MM.1S (cell line): ENCODE data around the gene YJEFN3.

Source experiments
- DNase-seq: peaks from one replicate; pipeline ENCODE4 v3.0.0-alpha.2; 2015
- H2AFZ ChIP-seq: fragments of 300-600 bp; sonication (generic); 2 replicates; pipeline ENCODE4 v1.6.0; 2016; ENCODE audit warnings: antibody characterized with exemption, low read length
- H3F3A ChIP-seq: fragments of 300-600 bp; sonication (generic); 2 replicates; pipeline ENCODE4 v1.6.1; 2016; ENCODE audit warnings: mild to moderate bottlenecking, antibody characterized with exemption, low read length, moderate library complexity, mixed read lengths; ENCODE audit not compliant: insufficient read depth
- H3K27ac ChIP-seq: fragments of 300-600 bp; sonication (generic); 2 replicates; pipeline ENCODE4 v1.5.1; 2016; ENCODE audit warnings: mild to moderate bottlenecking, low read length
- H3K27me3 ChIP-seq: fragments of 300-600 bp; sonication (generic); replicated peaks from 2 replicates; pipeline ENCODE4 v1.6.0; 2016; ENCODE audit warnings: low read length; ENCODE audit not compliant: insufficient read depth
- H3K36me3 ChIP-seq: fragments of 300-600 bp; sonication (generic); replicated peaks from 2 replicates; pipeline ENCODE4 v1.6.1; 2016; ENCODE audit warnings: mild to moderate bottlenecking, low read length, mixed read lengths; ENCODE audit not compliant: insufficient read depth
- H3K4me1 ChIP-seq: fragments of 300-600 bp; sonication (generic); 2 replicates; pipeline ENCODE4 v1.6.1; 2016; ENCODE audit warnings: low read length, mixed read lengths
- H3K4me2 ChIP-seq: fragments of 300-600 bp; sonication (generic); 2 replicates; pipeline ENCODE4 v1.6.0; 2016; ENCODE audit warnings: low read depth, low read length
- H3K4me3 ChIP-seq: fragments of 300-600 bp; sonication (generic); 2 replicates; pipeline ENCODE4 v1.5.1; 2016; ENCODE audit warnings: low read length, mixed read lengths
- H3K79me2 ChIP-seq: fragments of 300-600 bp; sonication (generic); 2 replicates; pipeline ENCODE4 v1.6.1; 2016; ENCODE audit warnings: mixed run types, low read length, mixed read lengths
- H3K9ac ChIP-seq: fragments of 300-600 bp; sonication (generic); 2 replicates; pipeline ENCODE4 v1.6.1; 2016; ENCODE audit warnings: low read length, mixed read lengths
- H3K9me2 ChIP-seq: fragments of 300-600 bp; sonication (generic); replicated peaks from 2 replicates; pipeline ENCODE4 v1.6.1; 2016; ENCODE audit warnings: mild to moderate bottlenecking, low read length, mixed read lengths; ENCODE audit not compliant: insufficient read depth
- H3K9me3 ChIP-seq: fragments of 300-600 bp; sonication (generic); replicated peaks from 2 replicates; pipeline ENCODE4 v1.6.1; 2016; ENCODE audit warnings: mild to moderate bottlenecking, low read length, mixed read lengths; ENCODE audit not compliant: insufficient read depth
- H4K20me1 ChIP-seq: fragments of 300-600 bp; sonication (generic); 2 replicates; pipeline ENCODE4 v1.6.1; 2016; ENCODE audit warnings: mild to moderate bottlenecking, low read length, moderate library complexity, mixed read lengths; ENCODE audit not compliant: insufficient read depth
- EZH2 ChIP-seq: fragments of 300-600 bp; sonication (generic); optimal IDR thresholded peaks from 2 replicates; pipeline ENCODE3; 2017; ENCODE audit warnings: low read depth, mild to moderate bottlenecking, antibody characterized with exemption, low read length, mixed read lengths
- EZH2phosphoT487 ChIP-seq: fragments of 300-600 bp; sonication (generic); IDR thresholded peaks from 2 replicates; pipeline ENCODE4 v1.6.1; 2018; ENCODE audit warnings: antibody characterized with exemption, low read length
- TF ChIP-seq, protein P1 (sequence below): fragments of 300-600 bp; sonication (generic); IDR thresholded peaks from 2 replicates; pipeline ENCODE4 v1.5.1; 2016; ENCODE audit warnings: antibody characterized with exemption, low read length, mixed read lengths

YJEFN3 gene

GRCh38 chr19:19542507-19542906 lies 13.8 kb downstream of the YJEFN3 start:
- Histone ChIP-seq H3K27me3 (no peaks in the 10 kb centered on the region; the same call in 1 of the 2 replicates), H3K27ac (no peak overlapping the region), H3K36me3 (no peaks in the 10 kb centered on the region), H3K9me2 (no peaks in the 10 kb centered on the region), H4K20me1 (no peaks in the 10 kb centered on the region), H3K4me1 (no peaks in the 10 kb centered on the region), H3K4me2 (no peak overlapping the region), H3K9ac (no peak overlapping the region), H3K79me2 (no peaks in the 10 kb centered on the region), H3K4me3 (no peak overlapping the region), H2AFZ (no peak overlapping the region), H3K9me3 (no peaks in the 10 kb centered on the region), H3F3A (no peaks in the 10 kb centered on the region)
- TF ChIP-seq EZH2phosphoT487 (no peak), EZH2 (no peak)
- TF ChIP-seq, protein P1, sequence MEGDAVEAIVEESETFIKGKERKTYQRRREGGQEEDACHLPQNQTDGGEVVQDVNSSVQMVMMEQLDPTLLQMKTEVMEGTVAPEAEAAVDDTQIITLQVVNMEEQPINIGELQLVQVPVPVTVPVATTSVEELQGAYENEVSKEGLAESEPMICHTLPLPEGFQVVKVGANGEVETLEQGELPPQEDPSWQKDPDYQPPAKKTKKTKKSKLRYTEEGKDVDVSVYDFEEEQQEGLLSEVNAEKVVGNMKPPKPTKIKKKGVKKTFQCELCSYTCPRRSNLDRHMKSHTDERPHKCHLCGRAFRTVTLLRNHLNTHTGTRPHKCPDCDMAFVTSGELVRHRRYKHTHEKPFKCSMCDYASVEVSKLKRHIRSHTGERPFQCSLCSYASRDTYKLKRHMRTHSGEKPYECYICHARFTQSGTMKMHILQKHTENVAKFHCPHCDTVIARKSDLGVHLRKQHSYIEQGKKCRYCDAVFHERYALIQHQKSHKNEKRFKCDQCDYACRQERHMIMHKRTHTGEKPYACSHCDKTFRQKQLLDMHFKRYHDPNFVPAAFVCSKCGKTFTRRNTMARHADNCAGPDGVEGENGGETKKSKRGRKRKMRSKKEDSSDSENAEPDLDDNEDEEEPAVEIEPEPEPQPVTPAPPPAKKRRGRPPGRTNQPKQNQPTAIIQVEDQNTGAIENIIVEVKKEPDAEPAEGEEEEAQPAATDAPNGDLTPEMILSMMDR: no peak
- DNase-seq: no peak

DNA sequence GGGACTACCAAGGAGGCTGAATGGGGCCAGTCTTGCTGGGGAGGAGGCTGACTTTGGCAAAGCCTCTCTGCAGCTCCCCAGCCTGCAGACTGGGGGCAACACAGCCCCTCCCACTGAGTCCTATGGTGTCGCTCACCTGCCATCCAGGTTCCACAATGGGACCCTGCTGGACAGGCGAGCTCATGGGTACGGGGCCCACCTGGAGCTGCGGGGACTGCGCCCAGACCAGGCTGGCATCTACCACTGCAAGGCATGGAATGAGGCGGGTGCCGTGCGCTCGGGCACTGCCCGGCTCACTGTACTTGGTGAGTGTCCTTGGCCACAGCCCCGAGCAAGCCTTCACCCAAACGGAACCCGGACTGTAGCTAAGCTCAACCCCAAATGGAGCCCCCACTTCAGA lies 14.4 kb downstream of the YJEFN3 start:
- Histone ChIP-seq H3K4me3 (no peak overlapping the region), H3K4me1 (no peaks in the 10 kb centered on the region), H3K4me2 (no peak overlapping the region), H3K9ac (no peak overlapping the region), H2AFZ (no peak overlapping the region), H3K79me2 (no peaks in the 10 kb centered on the region), H3K27me3 (no peaks in the 10 kb centered on the region; the same call in 1 of the 2 replicates), H3K36me3 (no peaks in the 10 kb centered on the region), H4K20me1 (no peaks in the 10 kb centered on the region), H3F3A (no peaks in the 10 kb centered on the region), H3K27ac (no peak overlapping the region), H3K9me2 (no peaks in the 10 kb centered on the region), H3K9me3 (no peaks in the 10 kb centered on the region)
- TF ChIP-seq, protein P1: no peak
- TF ChIP-seq EZH2: no peak
- TF ChIP-seq EZH2phosphoT487: no peak
- no peak for DNase-seq

GRCh38 chr19:19543640-19544039 lies 14.9 kb downstream of the YJEFN3 start:
- H3K79me2 ChIP-seq: no peaks in the 10 kb centered on the region
- no peak overlapping the region for H3K4me3 ChIP-seq
- H3K9me3 ChIP-seq: no peaks in the 10 kb centered on the region
- no peaks in the 10 kb centered on the region for H3K9me2 ChIP-seq
- H3K9ac ChIP-seq: no peak overlapping the region
- TF ChIP-seq EZH2 (no peak), EZH2phosphoT487 (no peak)
- TF ChIP-seq, protein P1: no peak
- H4K20me1 ChIP-seq: no peaks in the 10 kb centered on the region
- no peaks in the 10 kb centered on the region for H3K36me3 ChIP-seq
- no peak overlapping the region for H3K27ac ChIP-seq
- H3K4me1 ChIP-seq: no peaks in the 10 kb centered on the region
- no peak overlapping the region for H3K4me2 ChIP-seq
- no peak for DNase-seq
- H3K27me3 ChIP-seq: peaks cover 4% of the 10 kb centered on the region
- H2AFZ ChIP-seq: no peak overlapping the region
- no peaks in the 10 kb centered on the region for H3F3A ChIP-seq
